ENCODE measurements around the gene NEIL3. TPM values are rescaled to one million over a fixed set of nuclear protein-coding genes. Genes with fewer than 3 reads are reported as not detected.

The NEIL3 gene
- 10 to 100 TPM in 1 of 5 donors, 1 to 10 TPM in 4; 3.6 to 15.3 (median 7.9) TPM for polyA plus RNA-seq (ENCODE audit: insufficient read depth in 1 of 5, insufficient read length in 5 of 5, low replicate concordance in 1 of 5)
- long read RNA-seq, donor 1, partial matches to known transcripts: 0 of 1 reads
- long read RNA-seq, donor 1, other reads (novel, unspliced or antisense): 0 of 1 reads
- long read RNA-seq, donor 2: 0 reads
- long read RNA-seq, donor 3, partial matches to known transcripts: 0 of 2 reads
- long read RNA-seq, donor 3, other reads (novel, unspliced or antisense): 0 of 2 reads
- long read RNA-seq, donor 4: 0 reads
- long read RNA-seq, donor 5: 0 reads
- long read RNA-seq, donor 6: 0 reads
- long read RNA-seq, donor 7: 0 reads
- long read RNA-seq, donor 8: 0 reads

GRCh38 chr4:177309522-177310371, at the start of gene NEIL3:
NEIL3 (plus strand) TSS chr4:177309874; CDS start chr4:177309954, 80 bp downstream.
- peak; percentile 90 to 91 for DNase-seq

DNA sequence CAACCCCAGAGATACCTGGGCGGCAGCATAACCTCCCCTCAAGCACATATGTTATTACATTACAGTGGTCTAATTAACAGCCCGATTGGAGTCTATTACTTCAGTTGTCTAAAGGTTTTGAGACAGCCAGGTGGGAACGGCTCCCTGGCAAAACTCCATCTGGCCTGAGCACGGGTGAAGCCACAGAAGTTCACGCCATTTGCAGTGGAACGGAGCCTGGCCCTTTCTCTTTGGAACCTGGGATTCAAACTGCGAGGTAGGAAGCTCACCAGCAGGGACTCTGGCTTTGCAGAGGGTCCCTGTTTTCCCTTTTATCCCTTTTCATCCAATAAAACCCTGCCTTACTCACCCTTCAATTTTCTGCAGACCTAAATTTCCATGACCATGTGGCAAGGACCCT, 45.9 kb upstream of the NEIL3 start:
- no peak for DNase-seq

- no peak for DNase-seq
Observed at GRCh38 chr4:177264788-177265422, 44.8 kb upstream of the NEIL3 start.

DNA sequence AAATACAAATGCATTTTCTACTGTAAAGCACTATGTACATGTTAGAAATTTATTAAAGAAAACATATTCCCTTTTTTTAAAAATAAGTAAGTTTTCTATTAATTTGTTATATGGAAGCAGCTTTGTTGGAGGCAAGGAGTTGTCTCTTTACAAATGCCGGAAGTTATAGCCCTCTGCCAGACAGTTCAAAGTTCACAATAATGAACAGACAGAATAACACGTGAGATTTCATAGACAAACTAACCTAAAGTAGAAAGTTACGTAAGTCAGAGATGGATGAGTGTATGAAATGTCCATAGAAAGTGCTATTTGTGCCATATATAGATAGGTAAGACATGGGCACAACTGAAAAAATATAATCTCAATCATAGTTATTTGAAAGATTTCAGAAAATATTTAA, 43.9 kb upstream of the NEIL3 start:
- no peak for DNase-seq

DNA sequence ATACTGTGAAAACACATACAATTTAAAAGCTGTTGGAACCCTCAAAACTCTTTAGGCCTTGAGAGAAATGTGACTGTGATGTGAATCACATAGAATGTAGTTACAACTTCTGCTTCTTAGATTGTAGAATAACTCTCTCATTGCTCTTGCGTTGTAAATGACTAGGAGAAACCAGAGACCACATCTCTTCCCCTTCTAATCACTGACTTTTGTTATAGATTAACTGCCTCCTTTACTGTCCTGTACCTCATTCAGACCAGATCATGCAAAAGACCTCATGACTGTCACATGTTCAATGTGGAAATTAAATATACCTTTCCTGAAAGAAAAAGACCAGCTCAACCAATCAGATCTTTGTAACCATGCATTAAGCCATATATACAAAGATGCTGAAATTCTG, 43.2 kb upstream of the NEIL3 start:
- no peak for DNase-seq

- DNase-seq: no peak
Observed at GRCh38 chr4:177267911-177268310, 41.8 kb upstream of the NEIL3 start.

- no peak for DNase-seq
Observed at GRCh38 chr4:177271091-177271490, 38.6 kb upstream of the NEIL3 start.

DNA sequence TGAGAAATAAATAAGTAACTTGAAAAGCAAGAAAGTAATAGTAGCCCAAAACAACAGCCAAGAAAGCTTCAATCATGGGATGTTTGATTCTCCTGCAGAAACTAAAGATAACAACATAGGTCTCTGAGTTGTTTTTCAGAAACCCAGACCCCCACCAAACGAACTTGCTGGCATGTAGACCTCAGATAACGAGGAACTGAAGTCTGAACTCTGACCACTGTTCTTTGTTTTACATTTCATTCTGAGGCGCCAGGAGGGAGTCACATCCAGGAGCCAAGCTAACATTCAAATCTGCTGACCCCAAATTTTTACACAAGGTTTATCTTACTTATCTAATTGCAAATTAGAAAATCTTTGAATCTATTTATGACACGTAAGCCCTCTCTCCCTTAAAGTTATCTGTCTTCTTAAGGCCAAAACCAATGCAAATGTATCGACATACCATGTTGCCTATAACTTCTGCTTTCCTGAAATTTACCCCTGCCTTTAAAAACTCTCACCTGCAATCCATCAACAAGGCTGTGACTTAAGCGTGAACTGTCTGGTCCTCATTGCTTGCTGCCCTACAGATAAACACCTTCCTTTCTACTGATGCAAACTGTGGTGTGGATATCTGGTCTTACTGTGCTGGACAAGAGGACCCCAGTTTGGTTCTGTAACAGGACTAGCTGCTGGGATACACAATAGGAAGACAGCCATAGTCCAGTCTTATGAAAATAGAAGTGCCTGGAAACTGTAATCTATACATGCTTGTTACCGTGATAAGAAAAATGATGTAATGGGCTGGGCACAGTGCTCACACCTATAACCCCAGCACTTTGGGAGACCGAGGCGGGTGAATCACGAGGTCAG, 37.5 kb upstream of the NEIL3 start:
- DNase-seq: no peak

DNA sequence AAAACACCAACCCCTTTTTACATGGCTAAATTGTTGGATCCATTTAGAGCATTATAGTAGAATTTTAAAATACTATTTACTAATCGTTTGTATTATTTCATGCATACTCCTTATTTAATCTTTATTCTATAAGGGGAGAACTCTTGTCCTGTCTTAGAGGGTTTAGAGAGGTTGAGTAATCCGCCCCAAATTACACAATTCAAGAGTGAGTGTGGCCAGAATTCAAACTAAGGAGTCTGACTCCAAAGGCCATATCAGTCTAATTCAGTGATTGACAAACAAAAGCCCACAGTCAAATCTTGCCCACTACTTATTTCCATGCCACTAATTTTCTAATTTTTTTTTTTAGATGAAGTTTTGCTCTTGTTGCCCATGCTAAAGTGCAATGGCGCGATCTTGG, 33.7 kb upstream of the NEIL3 start:
- DNase-seq: no peak

DNA sequence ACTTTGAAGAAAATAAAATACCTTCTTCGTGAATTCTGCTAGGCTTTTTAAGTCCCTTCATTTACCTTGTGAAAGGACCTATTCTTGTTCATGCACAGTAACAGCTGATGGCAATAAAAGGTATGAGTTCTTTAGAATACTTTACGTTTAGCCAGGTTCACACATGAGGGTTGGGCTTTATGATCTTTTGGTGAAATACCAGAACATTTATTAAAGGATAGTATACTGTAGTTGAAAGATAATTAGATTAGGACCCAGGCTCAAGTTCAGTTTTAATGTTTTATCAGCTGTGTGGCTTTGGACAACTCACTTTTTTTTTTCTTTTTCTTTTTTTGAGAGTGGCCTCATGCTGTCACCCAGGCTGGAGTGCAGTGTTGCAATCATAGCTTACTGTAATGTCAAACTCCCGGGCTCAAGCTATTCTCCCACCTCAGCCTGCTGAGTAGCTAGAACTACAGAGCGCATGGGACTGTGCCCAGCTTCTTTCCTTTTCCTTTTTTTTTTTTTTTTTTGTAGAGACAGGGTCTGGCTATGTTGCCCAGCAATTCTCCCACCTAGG, 28.2 kb upstream of the NEIL3 start:
- DNase-seq: peak in 1 of 2 donors; percentile 26

DNA sequence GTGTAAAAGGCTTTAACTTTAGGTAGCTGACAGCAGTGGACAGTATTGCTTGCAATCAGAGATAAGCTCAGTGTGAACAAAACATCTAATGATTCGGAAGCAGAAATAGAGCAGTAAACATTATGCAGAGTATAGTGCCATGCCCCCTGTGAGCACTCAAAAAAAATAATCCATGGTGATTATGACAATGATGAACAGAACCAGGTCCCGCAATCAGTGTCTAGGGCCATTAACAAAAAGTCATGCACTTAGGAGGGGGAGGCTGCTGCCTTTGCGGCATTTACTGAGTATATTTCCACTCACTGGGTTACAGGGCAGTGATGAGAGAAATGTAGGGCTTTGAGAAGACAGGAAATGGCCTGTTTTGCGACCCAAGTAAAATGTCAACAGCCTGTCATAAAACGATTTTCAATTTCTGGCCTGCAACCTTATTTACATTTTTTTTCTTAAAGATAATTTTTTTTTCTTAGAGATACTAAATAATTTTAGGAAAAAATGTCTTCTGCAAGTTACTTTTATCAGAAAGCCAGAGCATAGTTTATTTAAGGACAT, 27.3 kb upstream of the NEIL3 start:
- peak in 1 of 2 donors; percentile 7 for DNase-seq

DNA sequence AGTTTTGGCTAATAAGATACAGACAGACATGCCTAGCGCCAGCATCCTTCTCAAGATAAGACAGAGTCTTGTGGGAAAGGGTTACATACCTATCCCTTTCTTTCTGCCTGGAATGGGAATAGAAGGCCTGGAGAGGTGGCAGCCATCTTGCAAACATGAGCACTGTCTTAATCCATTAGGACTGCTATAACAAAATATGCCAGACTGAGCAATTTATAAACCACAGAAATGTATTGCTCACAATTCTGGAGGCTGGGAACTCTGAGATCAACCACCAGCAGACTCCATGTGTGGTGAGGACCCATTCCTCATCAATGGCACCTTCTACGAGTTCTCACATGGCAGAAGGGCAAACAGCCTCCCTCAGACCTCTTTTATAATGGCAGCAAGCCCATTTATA, 26.5 kb upstream of the NEIL3 start:
- DNase-seq: no peak

- no peak for DNase-seq
Observed at GRCh38 chr4:177285953-177286352, 23.7 kb upstream of the NEIL3 start.

DNA sequence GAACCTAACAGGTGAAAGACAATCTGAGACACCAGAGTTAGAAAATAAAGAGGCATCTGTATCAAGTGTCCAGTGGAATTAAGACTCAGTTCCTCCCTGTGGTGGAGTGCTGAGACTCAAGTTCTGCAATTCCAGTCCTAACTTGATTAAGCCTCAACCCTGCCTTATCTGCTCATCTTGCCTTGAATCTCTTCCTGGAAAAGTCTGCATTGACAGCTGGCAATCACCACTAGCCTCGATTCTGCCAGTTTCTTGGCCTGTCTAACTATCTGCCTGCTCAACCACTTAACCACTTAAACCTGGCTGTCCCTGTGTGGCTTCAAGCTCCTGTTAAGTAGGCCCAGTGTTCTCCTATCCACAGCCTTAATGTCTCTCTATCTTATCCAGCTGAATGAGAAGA, 22.4 kb upstream of the NEIL3 start:
- DNase-seq: no peak

- no peak for DNase-seq
Observed at GRCh38 chr4:177288335-177288734, 21.3 kb upstream of the NEIL3 start.

DNA sequence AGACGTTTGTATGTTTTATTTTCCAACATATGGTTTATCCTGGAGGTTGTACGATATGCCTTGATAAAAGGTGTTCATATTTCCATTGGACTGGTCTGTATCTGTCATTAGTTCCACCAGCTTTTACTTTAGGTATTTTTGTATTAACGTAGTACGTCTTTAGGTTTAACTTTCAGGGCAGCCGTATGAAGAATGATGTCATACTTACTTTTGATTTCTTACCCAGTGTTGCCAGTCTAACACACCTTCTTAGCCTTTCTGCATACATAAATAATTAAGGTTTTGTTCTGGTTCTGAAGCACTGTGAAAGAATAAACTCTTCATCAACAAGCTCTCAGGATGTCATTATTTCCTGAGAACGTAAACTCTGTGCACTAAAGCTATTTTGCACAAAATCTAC, 18.9 kb upstream of the NEIL3 start:
- DNase-seq: no peak

GRCh38 chr4:177292171-177292570, 17.5 kb upstream of the NEIL3 start:
- DNase-seq: no peak

DNA sequence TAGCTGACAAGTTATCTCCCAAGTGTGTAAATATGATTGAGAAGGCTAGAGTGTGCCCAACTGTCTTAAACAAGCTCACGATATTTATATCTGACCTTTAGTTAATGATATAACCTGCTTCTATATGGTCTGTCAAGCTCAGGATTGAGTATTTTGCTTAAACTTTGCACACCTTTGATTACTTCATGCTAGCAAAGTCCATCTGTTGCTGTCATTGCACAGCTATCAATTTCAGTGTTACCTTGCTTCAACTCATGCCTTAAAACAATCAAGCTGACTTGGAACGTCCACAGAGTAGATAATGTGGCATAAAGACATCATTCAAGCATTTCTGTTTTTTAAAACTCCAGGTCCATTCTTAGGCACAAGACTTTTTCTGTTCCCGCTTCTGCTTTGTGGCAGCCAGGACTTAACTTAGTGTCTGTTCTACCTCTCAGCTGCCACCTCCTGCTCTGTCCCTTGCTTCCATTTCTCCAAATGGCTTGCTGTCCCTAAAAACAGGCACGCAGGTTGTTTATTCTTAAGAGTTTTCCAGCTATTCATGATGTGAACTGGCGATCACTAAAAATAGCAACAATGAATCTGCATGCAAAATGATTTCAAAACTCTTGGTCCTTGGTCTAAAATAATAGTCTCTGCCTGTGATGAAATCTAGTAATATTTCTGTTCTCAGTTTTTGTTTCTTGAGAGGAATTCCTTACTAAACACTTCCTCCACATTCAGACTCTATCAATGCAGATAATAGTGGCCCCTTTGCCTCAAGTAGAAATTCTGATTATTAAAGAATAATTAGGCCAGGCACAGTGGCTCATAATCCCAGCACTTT, 16.3 kb upstream of the NEIL3 start:
- DNase-seq: no peak

GRCh38 chr4:177297785-177298391, 11.8 kb upstream of the NEIL3 start:
- DNase-seq: no peak
